HCT116 (cell line): ENCODE data around the gene IL25. TPM values are rescaled to one million over a fixed set of nuclear protein-coding genes. Genes with fewer than 3 reads are reported as not detected.

Experiments used
- ATAC-seq: fragments of 200-7000 bp; cut with Tn5 transposase; 2 replicates; pipeline ENCODE4 v1.9.1; 2020; ENCODE audit warnings: mild to moderate bottlenecking, moderate library complexity
- BruUV-seq: library from RNA; stranded (reverse); fragments of 400-500 nt; replicated peaks from 2 replicates; lab custom pipeline; 2021; lab: Mats Ljungman, UMichigan
- CTCF ChIA-PET: fragments of 300-600 bp; sonication (Branson Sonifier 250); formaldehyde crosslinking; loops from one replicate; lab custom pipeline; 2021; ENCODE audit warnings: antibody characterized with exemption; lab: Charles Lee
- POLR2A ChIA-PET: fragments of 300-600, 350-600 bp; sonication (Branson Sonifier 250); formaldehyde crosslinking; loops from one replicate; lab custom pipeline; 2021; ENCODE audit warnings: antibody characterized with exemption; lab: Charles Lee
- RAD21 ChIA-PET, 2 experiments: fragments of 300-600 bp; sonication (Branson Sonifier 250); formaldehyde crosslinking; loops; one replicate each; lab custom pipeline; 2023; ENCODE audit warnings: low total read pairs in 2 of 2; ENCODE audit not compliant: uncharacterized antibody in 2 of 2, unreplicated experiment in 2 of 2, low non-redundant PET in 1 of 2; lab: Charles Lee
- DNase-seq: peaks from one replicate; pipeline ENCODE4 v3.0.0-alpha.2; 2010; ENCODE audit warnings: low read depth, low spot score
- H2AFZ ChIP-seq: fragments of 200-600 bp; shearing (Covaris generic), sonication (generic); 2 replicates; pipeline ENCODE4 v1.6.1; 2017; ENCODE audit warnings: low read depth, mixed run types, mixed read lengths, antibody characterized with exemption, low read length; ENCODE audit not compliant: poor library complexity, severe bottlenecking
- H3K27ac ChIP-seq: 2 replicates; pipeline ENCODE4 v1.5.1; 2012; ENCODE audit warnings: low read depth, low read length
- H3K27me3 ChIP-seq: fragments of 200-600 bp; sonication (generic); 2 replicates; pipeline ENCODE4 v1.6.1; 2016; ENCODE audit warnings: mixed run types, low read length, mixed read lengths; ENCODE audit not compliant: insufficient read depth
- H3K36me3 ChIP-seq, 2 experiments: fragments of 200-500 bp in 1 of 2; fragments of 200-600 bp in 1 of 2; sonication (Bioruptor generic) in 1 of 2; sonication (generic) in 1 of 2; 2 replicates each; pipeline versions ENCODE4 v1.5.1 to v1.6.1; 2014 to 2016; ENCODE audit warnings: low read length in 2 of 2, inconsistent platforms in 1 of 2, mixed read lengths in 1 of 2, mixed run types in 1 of 2; ENCODE audit not compliant: insufficient read depth in 2 of 2, control insufficient read depth in 1 of 2
- H3K4me1 ChIP-seq, 2 experiments: fragments of 200-600 bp in 1 of 2; sonication (generic) in 1 of 2; 2 replicates each; pipeline versions ENCODE4 v1.5.1 to v1.6.1; 2012 to 2017; ENCODE audit warnings: low read length in 2 of 2, inconsistent platforms in 1 of 2, mild to moderate bottlenecking in 1 of 2, mixed read lengths in 1 of 2, mixed run types in 1 of 2, moderate library complexity in 1 of 2; ENCODE audit not compliant: insufficient read depth in 2 of 2, control insufficient read depth in 1 of 2
- H3K4me2 ChIP-seq: fragments of 200-600 bp; sonication (generic); 2 replicates; pipeline ENCODE4 v1.6.1; 2017; ENCODE audit warnings: mixed run types, low read length, mixed read lengths
- H3K4me3 ChIP-seq, 2 experiments: fragments of 200-600 bp in 1 of 2; sonication (generic) in 1 of 2; replicated peaks in 1 of 2; 2 replicates each; pipeline ENCODE4 v1.5.1; 2011 to 2016; ENCODE audit warnings: low read length in 2 of 2, control low read depth in 1 of 2, low read depth in 1 of 2, mild to moderate bottlenecking in 1 of 2, mixed read lengths in 1 of 2, mixed run types in 1 of 2
- H3K79me2 ChIP-seq: fragments of 200-600 bp; sonication (generic); 2 replicates; pipeline ENCODE4 v1.6.1; 2017; ENCODE audit warnings: mild to moderate bottlenecking, mixed run types, low read length, moderate library complexity, mixed read lengths; ENCODE audit not compliant: insufficient read depth
- H3K9ac ChIP-seq: fragments of 200-600 bp; sonication (generic); 2 replicates; pipeline ENCODE4 v1.6.1; 2016; ENCODE audit warnings: low read length, mixed read lengths
- H3K9me2 ChIP-seq: fragments of 200-600 bp; sonication (generic), shearing (Covaris generic); 2 replicates; pipeline ENCODE4 v1.6.1; 2017; ENCODE audit warnings: mixed run types, mild to moderate bottlenecking, moderate library complexity; ENCODE audit not compliant: insufficient read depth
- H3K9me3 ChIP-seq, 2 experiments: fragments of 200-500 bp in 1 of 2; fragments of 200-600 bp in 1 of 2; sonication (Bioruptor generic) in 1 of 2; sonication (generic) in 1 of 2; 2 replicates each; pipeline ENCODE4 v1.6.1; 2014 to 2017; ENCODE audit warnings: low read length in 2 of 2, mixed read lengths in 2 of 2, inconsistent platforms in 1 of 2, low read depth in 1 of 2, mild to moderate bottlenecking in 1 of 2, mixed run types in 1 of 2, moderate library complexity in 1 of 2; ENCODE audit not compliant: control insufficient read depth in 1 of 2, insufficient read depth in 1 of 2
- H4K20me1 ChIP-seq: fragments of 200-600 bp; sonication (generic), shearing (Covaris generic); 2 replicates; pipeline ENCODE4 v1.6.1; 2017; ENCODE audit warnings: mixed run types, mild to moderate bottlenecking, moderate library complexity; ENCODE audit not compliant: insufficient read depth
- CEBPB ChIP-seq: IDR thresholded peaks from 2 replicates; pipeline ENCODE4 v1.6.1; 2012; ENCODE audit warnings: low read depth
- ELF1 ChIP-seq: IDR thresholded peaks from 2 replicates; pipeline ENCODE4 v1.6.1; 2012; ENCODE audit warnings: low read depth, borderline replicate concordance
- EZH2 ChIP-seq: fragments of 200-600 bp; sonication (generic); IDR thresholded peaks from 2 replicates; pipeline ENCODE4 v1.6.1; 2017; ENCODE audit warnings: antibody characterized with exemption, mixed run types
- EZH2phosphoT487 ChIP-seq: fragments of 200-600 bp; IDR thresholded peaks from 2 replicates; pipeline ENCODE4 v1.6.1; 2018; ENCODE audit warnings: antibody characterized with exemption, borderline replicate concordance
- POLR2A ChIP-seq: IDR thresholded peaks from 2 replicates; pipeline ENCODE4 v1.7.0; 2011; ENCODE audit warnings: borderline replicate concordance; ENCODE audit not compliant: insufficient read depth, insufficient read length; ENCODE audit errors: extremely low read depth
- POLR2AphosphoS5 ChIP-seq: IDR thresholded peaks from 2 replicates; pipeline ENCODE4 v1.6.1; 2011; ENCODE audit warnings: mild to moderate bottlenecking, low read depth, low read length, moderate library complexity
- REST ChIP-seq: IDR thresholded peaks from 2 replicates; pipeline ENCODE4 v1.6.1; 2012; ENCODE audit warnings: low read depth
- SIN3A ChIP-seq: IDR thresholded peaks from 2 replicates; pipeline ENCODE4 v1.6.1; 2012; ENCODE audit warnings: low read depth
- SP1 ChIP-seq: IDR thresholded peaks from 2 replicates; pipeline ENCODE4 v1.6.1; 2012; ENCODE audit warnings: low read depth
- YY1 ChIP-seq: IDR thresholded peaks from 2 replicates; pipeline ENCODE4 v1.6.1; 2011; ENCODE audit warnings: low read length, low read depth, moderate library complexity, mild to moderate bottlenecking; ENCODE audit not compliant: insufficient replicate concordance; ENCODE audit errors: extremely low read depth
- ZBTB33 ChIP-seq: IDR thresholded peaks from 2 replicates; pipeline ENCODE4 v1.6.1; 2011; ENCODE audit warnings: mild to moderate bottlenecking, low read length, moderate library complexity; ENCODE audit not compliant: insufficient replicate concordance; ENCODE audit errors: extremely low read depth
- ZFX ChIP-seq: fragments of 450-650 bp; IDR thresholded peaks from 2 replicates; pipeline ENCODE4 v1.6.1; 2017
- ZNF274 ChIP-seq: fragments of 200-500 bp; sonication (Bioruptor generic); IDR thresholded peaks from 2 replicates; pipeline ENCODE4 v1.6.1; 2014; ENCODE audit warnings: mild to moderate bottlenecking, low read depth, low read length, inconsistent platforms
- intact Hi-C: fragments of 100-400 bp; cut with micrococcal nuclease; formaldehyde crosslinking; loops from 2 replicates; pipeline ENCODE4 v1.10.0; 2022
- total RNA-seq: library from RNA; stranded (reverse); gene quantifications from one replicate; pipeline ENCODE4 v1.2.1, GENCODE V29; 2021; ENCODE audit not compliant: unreplicated experiment
- TF ChIP-seq, protein P1 (sequence below): IDR thresholded peaks from 2 replicates; pipeline ENCODE4 v1.6.1; 2012
- TF ChIP-seq, protein P2 (sequence below): IDR thresholded peaks from 2 replicates; pipeline ENCODE4 v1.6.1; 2012

Gene IL25
- total RNA-seq, 1 experiment from 2014 or later: not detected

GRCh38 chr14:23407516-23408306 is 35.1 kb downstream of the IL25 start, which contains the start of gene MYH6:
Gene MYH6 (minus strand): TSS chr14:23408273. CDS start chr14:23407223, 1,050 bp downstream.
- Histone ChIP-seq H3K9me3 (no peaks in the 10 kb centered on the region), H2AFZ (no peak within 1 kb of the TSS), H3K27ac (no peak within 1 kb of the TSS)
- RAD21 ChIA-PET: no interaction called here
- TF ChIP-seq ZFX (no peak), EZH2 (no peak), POLR2AphosphoS5 (no peak), CEBPB (no peak), SP1 (no peak), ZNF274 (no peak), EZH2phosphoT487 (no peak), REST (no peak), SIN3A (no peak), POLR2A (no peak), ELF1 (no peak), YY1 (no peak), ZBTB33 (no peak)
- TF ChIP-seq, protein P1, sequence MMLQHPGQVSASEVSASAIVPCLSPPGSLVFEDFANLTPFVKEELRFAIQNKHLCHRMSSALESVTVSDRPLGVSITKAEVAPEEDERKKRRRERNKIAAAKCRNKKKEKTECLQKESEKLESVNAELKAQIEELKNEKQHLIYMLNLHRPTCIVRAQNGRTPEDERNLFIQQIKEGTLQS: no peak
- TF ChIP-seq, protein P2, sequence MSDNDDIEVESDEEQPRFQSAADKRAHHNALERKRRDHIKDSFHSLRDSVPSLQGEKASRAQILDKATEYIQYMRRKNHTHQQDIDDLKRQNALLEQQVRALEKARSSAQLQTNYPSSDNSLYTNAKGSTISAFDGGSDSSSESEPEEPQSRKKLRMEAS: no peak
- TF ChIP-seq, all 23 proteins: peak for 0
- H3K4me1 ChIP-seq: no peaks in the 10 kb centered on the region
- H4K20me1 ChIP-seq: no peaks in the 10 kb centered on the region
- BruUV-seq: no TSS peak
- no peak for DNase-seq
- H3K36me3 ChIP-seq: no peaks in the 10 kb centered on the region
- ATAC-seq: no peak
- no peak within 1 kb of the TSS for H3K9ac ChIP-seq
- no peak within 1 kb of the TSS for H3K4me2 ChIP-seq
- no peaks in the 10 kb centered on the region for H3K9me2 ChIP-seq
- peaks cover 26% of the 10 kb centered on the region; the same call in 1 of the 2 replicates for H3K27me3 ChIP-seq
- no peak within 1 kb of the TSS for H3K4me3 ChIP-seq
- intact Hi-C loops: no loop called here
- POLR2A ChIA-PET: no interaction called here
- no peaks in the 10 kb centered on the region for H3K79me2 ChIP-seq
- CTCF ChIA-PET: no interaction called here
